Cerebellar cortex (tissue), 1 donor: Measurements from ENCODE around the gene PLAA.
"Not testable (repeated sequence)": the region's sequence is repeated elsewhere in the genome, so short reads cannot be mapped to it uniquely, and the experiment has no call there.

Source experiments
- DNase-seq: peaks from one replicate; pipeline ENCODE4 v3.0.0-alpha.2; 2015; ENCODE audit warnings: low spot score

Gene PLAA

GRCh38 chr9:26928902-26929495 is 18.0 kb downstream of the PLAA start:
- no peak for DNase-seq

GRCh38 chr9:26925609-26926008 is 21.4 kb downstream of the PLAA start:
- no peak for DNase-seq

DNA sequence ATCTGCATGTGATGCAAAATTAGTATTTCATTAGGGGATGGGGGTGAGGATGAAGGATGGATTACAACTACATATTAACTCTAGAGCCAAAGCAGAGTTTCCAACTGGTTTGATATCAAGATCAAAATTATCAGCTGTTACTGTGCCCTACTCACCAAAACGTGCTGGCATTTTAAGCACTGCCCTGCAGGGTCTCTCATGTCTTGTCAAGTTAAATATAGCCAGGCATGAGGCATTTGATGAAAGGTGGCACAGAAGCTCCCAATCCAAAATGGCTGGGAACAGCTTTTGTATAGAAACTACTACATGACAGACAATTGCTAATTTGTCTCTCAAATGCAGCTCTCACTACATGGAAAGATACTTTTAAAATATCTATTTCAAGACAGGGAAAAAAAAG is 27.3 kb downstream of the PLAA start:
- DNase-seq = no peak

DNA sequence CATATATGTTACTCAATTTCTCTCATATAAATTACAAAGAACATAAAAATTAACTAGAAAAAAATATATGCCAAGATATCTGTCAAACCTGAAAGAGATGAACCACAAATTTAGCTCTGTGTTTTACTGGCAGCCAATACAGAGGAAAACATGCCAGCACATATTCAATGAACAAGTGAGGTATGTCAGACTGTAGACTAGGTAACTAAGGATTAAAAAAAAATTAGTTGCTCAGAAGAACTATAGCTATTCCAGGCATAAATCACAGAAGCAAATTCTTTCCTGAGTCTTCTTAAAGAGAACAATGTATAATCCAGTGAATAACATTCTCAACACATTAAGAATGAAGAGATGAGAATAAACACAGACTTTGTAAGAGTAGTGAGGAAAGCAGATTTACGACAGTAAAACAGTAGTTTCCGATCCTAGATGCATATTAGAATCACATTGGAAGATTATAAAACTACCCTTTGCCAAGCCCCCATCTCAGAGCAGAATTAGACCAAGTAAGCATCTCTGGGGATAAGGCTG is 33.8 kb downstream of the PLAA start:
- DNase-seq = no peak

DNA sequence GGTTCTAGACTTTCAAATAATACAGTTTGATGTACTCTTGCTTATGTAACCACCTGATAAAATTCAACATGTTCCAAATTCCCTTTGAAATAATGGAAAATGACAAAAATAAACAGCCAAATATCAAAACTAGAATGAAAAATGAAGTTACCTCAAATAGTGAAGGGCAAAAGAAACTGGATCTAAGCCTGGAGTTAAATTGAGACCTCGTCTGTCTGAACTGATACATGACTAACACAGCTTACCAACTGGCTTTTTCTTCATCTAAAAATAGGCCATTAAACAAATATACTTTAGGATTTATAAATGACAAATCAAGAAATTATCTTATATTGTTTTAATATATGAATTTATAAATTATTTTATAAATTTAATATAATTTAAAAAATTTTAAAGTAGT is 42.4 kb downstream of the PLAA start:
- DNase-seq = no peak

GRCh38 chr9:26904070-26904469 is 43.0 kb downstream of the PLAA start:
- no peak for DNase-seq

DNA sequence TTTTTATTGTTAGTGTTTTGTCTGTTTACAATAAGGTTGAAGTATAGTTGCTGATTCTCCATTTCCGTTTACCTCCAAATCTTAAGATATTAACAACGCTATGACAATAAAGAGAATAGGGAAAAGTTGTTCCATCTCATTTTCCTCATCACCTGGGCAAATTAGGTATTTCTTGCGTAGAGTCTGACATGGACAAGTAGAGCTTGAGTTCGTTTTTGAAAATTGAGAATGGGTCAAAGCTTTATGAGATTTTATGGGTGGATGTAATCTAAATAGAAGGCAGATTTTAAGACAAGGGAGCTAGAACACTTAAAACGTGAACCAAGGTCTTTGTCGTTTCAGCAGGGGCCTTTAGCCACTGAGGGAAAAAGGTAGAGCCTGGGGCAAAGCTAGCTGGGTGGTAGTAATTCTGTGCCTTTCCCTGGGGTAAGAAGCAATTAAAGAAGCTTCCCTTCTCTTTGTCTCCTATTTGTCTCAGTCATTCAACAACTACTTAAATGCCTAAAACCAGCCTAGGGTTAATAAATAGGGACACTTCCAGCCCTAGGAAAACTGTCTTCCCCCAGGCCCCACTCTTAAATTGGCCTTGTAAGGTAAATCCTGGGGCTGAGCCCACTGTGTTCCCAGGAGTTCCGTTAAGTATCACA is 53.9 kb downstream of the PLAA start:
- DNase-seq = no peak

DNA sequence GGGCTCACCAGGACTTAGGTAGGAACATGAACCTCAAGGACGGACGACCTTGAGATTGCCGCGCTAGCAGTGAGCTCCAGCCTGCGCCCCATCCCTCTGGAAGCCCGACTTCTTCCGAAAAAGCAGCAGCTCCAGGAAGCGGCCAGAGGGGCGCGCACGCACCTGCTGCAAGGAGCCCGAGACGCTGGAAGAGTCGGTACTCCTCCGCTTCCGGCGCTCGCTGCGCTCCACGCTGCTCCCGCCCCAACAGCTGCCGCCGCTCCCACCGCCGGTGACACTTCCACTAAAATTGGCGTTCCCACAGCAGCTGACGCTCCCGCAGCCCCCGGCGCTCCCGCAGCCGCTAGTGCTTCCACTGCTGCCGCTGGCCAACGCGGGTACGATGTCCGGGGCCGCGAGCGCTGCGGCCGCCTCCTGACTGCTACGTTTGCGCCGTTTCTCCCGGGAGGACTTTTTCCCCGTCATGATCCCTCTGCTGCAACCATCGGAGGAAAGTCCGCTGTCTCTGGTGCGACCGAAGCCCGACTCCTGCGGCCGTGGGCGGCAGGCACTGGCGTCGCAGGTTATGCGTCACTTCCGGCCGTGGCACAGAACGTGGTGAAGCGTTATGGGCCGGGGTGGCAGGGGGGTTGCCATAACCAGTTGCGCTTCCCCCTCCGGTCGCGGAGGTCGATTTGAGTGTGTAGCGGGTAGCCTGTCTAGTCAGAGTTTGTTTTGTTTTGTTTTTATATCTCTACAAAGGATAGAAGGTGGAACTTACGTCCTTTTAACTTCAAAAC is 54.6 kb downstream of the PLAA start, which contains the start of gene CAAP1:
CAAP1 (minus strand) TSS at position 552 of the 779 bp plus-strand sequence; CDS start at position 465, 87 bp downstream.
- peak; percentile 92 for DNase-seq

GRCh38 chr9:26891726-26892125 is 55.3 kb downstream of the PLAA start:
- DNase-seq = no peak

DNA sequence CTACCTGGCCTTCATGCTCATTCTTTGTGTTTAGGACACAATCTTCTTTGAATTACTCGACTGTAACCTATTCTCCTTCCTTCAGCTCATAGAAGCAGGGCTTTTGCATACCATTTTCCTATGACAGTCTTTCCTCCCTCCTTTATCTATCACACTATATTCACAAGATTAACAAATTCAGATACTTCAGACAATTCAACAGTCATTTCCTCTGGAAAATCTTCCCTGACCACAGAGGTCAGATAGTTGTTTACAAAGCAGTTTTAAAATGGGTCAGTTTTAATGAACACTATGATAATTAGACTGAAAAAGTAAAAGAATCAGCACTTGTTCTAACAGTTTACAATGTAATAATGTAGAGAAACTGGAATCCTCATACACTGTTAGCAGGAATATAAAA is 58.8 kb downstream of the PLAA start:
- no peak for DNase-seq

DNA sequence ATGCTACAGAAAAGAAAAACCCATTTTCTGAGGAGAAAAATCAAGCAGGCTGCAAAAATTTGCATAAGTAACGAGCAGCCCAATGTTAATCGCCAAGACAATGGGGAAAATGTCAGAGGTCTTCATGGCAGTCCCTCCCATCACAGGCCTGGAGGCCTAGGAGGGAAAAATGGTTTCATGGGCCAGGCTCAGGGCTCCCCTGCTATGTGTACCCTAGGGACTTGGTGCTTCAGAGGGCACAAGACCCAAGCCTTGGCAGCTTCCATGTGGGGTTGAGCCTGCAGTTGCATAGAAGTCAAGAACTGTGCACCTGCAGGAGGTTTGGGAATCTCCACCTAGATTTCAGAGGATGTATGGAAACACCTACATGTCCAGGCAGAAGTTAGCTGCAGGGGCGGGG is 64.9 kb downstream of the PLAA start:
- no peak for DNase-seq

DNA sequence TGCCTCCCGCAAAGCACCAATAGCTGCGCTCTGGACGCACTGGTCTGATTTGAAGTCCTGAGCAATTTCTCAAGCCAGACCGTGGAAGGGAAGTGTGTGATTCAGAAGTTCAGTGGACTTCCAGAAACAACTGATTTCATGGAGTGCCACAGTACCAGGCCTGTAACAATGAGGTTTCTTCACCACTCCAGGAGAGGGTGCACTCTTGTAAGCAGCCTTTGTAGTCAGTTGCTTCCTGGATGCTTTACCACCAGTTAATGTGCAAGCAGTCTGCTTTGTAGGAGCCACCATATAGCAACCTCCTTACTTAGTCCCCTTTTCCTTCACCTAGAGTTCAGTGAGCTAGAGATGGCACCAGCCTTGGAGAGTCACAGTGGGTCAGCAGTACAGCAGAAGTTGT is 66.8 kb downstream of the PLAA start:
- no peak for DNase-seq

- not testable (repeated sequence) for DNase-seq
Observed at GRCh38 chr9:26875155-26875554, 71.9 kb downstream of the PLAA start.

GRCh38 chr9:26870292-26870691 is 76.8 kb downstream of the PLAA start:
- DNase-seq = no peak

- DNase-seq = peak; percentile 22
Observed at GRCh38 chr9:26863074-26863473, 84.0 kb downstream of the PLAA start.

- peak; percentile 51 for DNase-seq
Observed at GRCh38 chr9:26856413-26857032, 90.5 kb downstream of the PLAA start.
